Neural cell (in vitro differentiated cells): ENCODE data around the gene CNTF. TPM values are rescaled to one million over a fixed set of nuclear protein-coding genes. Genes with fewer than 3 reads are reported as not detected.

Source experiments
- H2AFZ ChIP-seq: fragments of 200-600, 300-800 bp; sonication (generic), shearing (Covaris generic); 2 replicates; pipeline ENCODE4 v1.6.0; 2014; ENCODE audit warnings: low read depth, mild to moderate bottlenecking, antibody characterized with exemption, low read length, moderate library complexity
- H3F3A ChIP-seq: fragments of 200-600 bp; shearing (Covaris generic); 2 replicates; pipeline ENCODE4 v1.6.1; 2016; ENCODE audit warnings: mild to moderate bottlenecking, moderate library complexity, mixed read lengths, antibody characterized with exemption, low read length; ENCODE audit not compliant: insufficient read depth, poor library complexity, severe bottlenecking
- H3K27ac ChIP-seq: fragments of 200-600, 300-800 bp; sonication (generic), shearing (Covaris generic); 2 replicates; pipeline ENCODE4 v1.5.1; 2014; ENCODE audit warnings: mild to moderate bottlenecking, low read length, moderate library complexity
- H3K27me3 ChIP-seq: fragments of 300-800, 200-600 bp; sonication (generic), shearing (Covaris generic); 2 replicates; pipeline ENCODE4 v1.6.0; 2014; ENCODE audit warnings: mild to moderate bottlenecking, low read depth, low read length, moderate library complexity; ENCODE audit not compliant: insufficient read depth
- H3K36me3 ChIP-seq: fragments of 300-800, 200-600 bp; sonication (generic), shearing (Covaris generic); 2 replicates; pipeline ENCODE4 v1.5.1; 2014; ENCODE audit warnings: mild to moderate bottlenecking, antibody characterized with exemption, low read length, moderate library complexity; ENCODE audit not compliant: insufficient read depth
- H3K4me2 ChIP-seq: fragments of 300-800, 200-600 bp; sonication (generic), shearing (Covaris generic); 2 replicates; pipeline ENCODE4 v1.6.0; 2014; ENCODE audit warnings: mild to moderate bottlenecking, low read length
- H3K4me3 ChIP-seq: fragments of 300-800, 200-600 bp; sonication (generic), shearing (Covaris generic); 2 replicates; pipeline ENCODE4 v1.5.1; 2014; ENCODE audit warnings: mild to moderate bottlenecking, low read length, moderate library complexity
- H3K79me2 ChIP-seq: fragments of 200-600 bp; shearing (Covaris generic); replicated peaks from 2 replicates; pipeline ENCODE4 v1.6.0; 2014; ENCODE audit warnings: mild to moderate bottlenecking, low read length, moderate library complexity; ENCODE audit not compliant: insufficient read depth
- H3K9ac ChIP-seq: fragments of 300-800, 200-600 bp; sonication (generic), shearing (Covaris generic); 2 replicates; pipeline ENCODE4 v1.6.1; 2016; ENCODE audit warnings: mild to moderate bottlenecking, low read length, mixed read lengths
- H3K9me2 ChIP-seq: fragments of 200-600 bp; shearing (Covaris generic); 2 replicates; pipeline ENCODE4 v1.6.1; 2016; ENCODE audit warnings: mild to moderate bottlenecking, low read length, mixed read lengths; ENCODE audit not compliant: insufficient read depth
- H3K9me3 ChIP-seq: fragments of 200-600, 300-800 bp; sonication (generic), shearing (Covaris generic); 2 replicates; pipeline ENCODE4 v1.6.1; 2016; ENCODE audit warnings: mild to moderate bottlenecking, mixed run types, low read length, moderate library complexity, mixed read lengths
- H4K20me1 ChIP-seq: fragments of 200-600 bp; shearing (Covaris generic); 2 replicates; pipeline ENCODE4 v1.6.1; 2016; ENCODE audit warnings: mild to moderate bottlenecking, mixed run types; ENCODE audit not compliant: insufficient read depth
- CTCF ChIP-seq: fragments of 450-650 bp; IDR thresholded peaks from 2 replicates; pipeline ENCODE4 v1.5.1; 2014; ENCODE audit warnings: antibody characterized with exemption, mild to moderate bottlenecking, moderate library complexity; ENCODE audit not compliant: poor library complexity, severe bottlenecking
- EP300 ChIP-seq: fragments of 450-650 bp; conservative IDR thresholded peaks from 2 replicates; pipeline ENCODE4 v1.6.1; 2014; ENCODE audit warnings: antibody characterized with exemption, mild to moderate bottlenecking, moderate library complexity; ENCODE audit not compliant: poor library complexity, severe bottlenecking
- EZH2 ChIP-seq: fragments of 200-600, 300-800 bp; shearing (Covaris generic), sonication (generic); IDR thresholded peaks from 2 replicates; pipeline ENCODE4 v1.6.1; 2014; ENCODE audit warnings: antibody characterized with exemption, low read length, borderline replicate concordance, mild to moderate bottlenecking; ENCODE audit not compliant: insufficient read depth, poor library complexity, severe bottlenecking
- MXI1 ChIP-seq: fragments of 450-650 bp; conservative IDR thresholded peaks from 2 replicates; pipeline ENCODE4 v1.6.1; 2014; ENCODE audit warnings: antibody characterized with exemption, mild to moderate bottlenecking; ENCODE audit not compliant: poor library complexity, severe bottlenecking
- POLR2AphosphoS5 ChIP-seq: IDR thresholded peaks from 2 replicates; pipeline ENCODE4 v1.6.1; 2012
- RAD21 ChIP-seq: fragments of 450-650 bp; conservative IDR thresholded peaks from 2 replicates; pipeline ENCODE4 v1.6.1; 2014; ENCODE audit warnings: antibody characterized with exemption, mild to moderate bottlenecking, moderate library complexity
- SMC3 ChIP-seq: fragments of 450-650 bp; conservative IDR thresholded peaks from 2 replicates; pipeline ENCODE4 v1.6.1; 2014; ENCODE audit warnings: antibody characterized with exemption, mild to moderate bottlenecking, moderate library complexity; ENCODE audit not compliant: poor library complexity
- TAF1 ChIP-seq: IDR thresholded peaks from 2 replicates; pipeline ENCODE4 v1.6.1; 2012; ENCODE audit warnings: low read depth
- polyA plus RNA-seq: library from polyadenylated mRNA; depleted of rRNA; stranded (reverse); fragments of >200 nt; gene quantifications from 2 replicates; pipeline ENCODE4 v1.2.3, GENCODE V29; 2014
- TF ChIP-seq, protein P1 (sequence below): IDR thresholded peaks from 2 replicates; pipeline ENCODE4 v1.6.1; 2012; ENCODE audit warnings: borderline replicate concordance

The CNTF gene
- polyA plus RNA-seq, 1 donor from 2014 or later: 2.3 TPM

DNA sequence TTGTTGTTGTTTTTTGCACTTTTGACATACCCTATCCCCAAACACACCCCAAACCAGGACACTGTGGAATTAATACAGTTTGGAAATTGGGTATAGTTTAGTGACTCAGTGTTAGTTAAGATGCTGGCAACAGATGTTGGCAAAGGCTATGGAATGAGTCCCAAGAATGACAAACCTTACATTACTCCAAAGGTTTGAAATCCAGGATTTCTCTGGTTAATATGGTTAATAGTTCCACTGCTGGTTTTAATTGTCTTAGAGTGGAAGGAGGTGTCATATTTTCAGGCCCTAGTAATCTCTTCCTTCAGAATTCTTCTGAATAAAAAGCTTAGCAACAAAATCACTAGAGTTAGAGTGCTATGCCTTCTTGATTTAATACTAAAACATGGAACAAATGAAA is 47.6 kb upstream of the CNTF start:
- Histone ChIP-seq H3F3A (peaks cover 6% of the 10 kb centered on the region), H3K36me3 (no peaks in the 10 kb centered on the region), H3K27me3 (no peaks in the 10 kb centered on the region), H2AFZ (no peak overlapping the region), H3K79me2 (peaks cover 1% of the 10 kb centered on the region), H3K4me2 (no peak overlapping the region), H3K27ac (no peak overlapping the region), H3K9me3 (no peaks in the 10 kb centered on the region), H3K9ac (no peak overlapping the region), H3K4me3 (no peak overlapping the region), H4K20me1 (no peaks in the 10 kb centered on the region), H3K9me2 (no peaks in the 10 kb centered on the region)
- TF ChIP-seq SMC3 (no peak), MXI1 (no peak), EP300 (no peak), POLR2AphosphoS5 (no peak), EZH2 (no peak), CTCF (no peak), RAD21 (no peak), TAF1 (no peak)
- TF ChIP-seq, protein P1, sequence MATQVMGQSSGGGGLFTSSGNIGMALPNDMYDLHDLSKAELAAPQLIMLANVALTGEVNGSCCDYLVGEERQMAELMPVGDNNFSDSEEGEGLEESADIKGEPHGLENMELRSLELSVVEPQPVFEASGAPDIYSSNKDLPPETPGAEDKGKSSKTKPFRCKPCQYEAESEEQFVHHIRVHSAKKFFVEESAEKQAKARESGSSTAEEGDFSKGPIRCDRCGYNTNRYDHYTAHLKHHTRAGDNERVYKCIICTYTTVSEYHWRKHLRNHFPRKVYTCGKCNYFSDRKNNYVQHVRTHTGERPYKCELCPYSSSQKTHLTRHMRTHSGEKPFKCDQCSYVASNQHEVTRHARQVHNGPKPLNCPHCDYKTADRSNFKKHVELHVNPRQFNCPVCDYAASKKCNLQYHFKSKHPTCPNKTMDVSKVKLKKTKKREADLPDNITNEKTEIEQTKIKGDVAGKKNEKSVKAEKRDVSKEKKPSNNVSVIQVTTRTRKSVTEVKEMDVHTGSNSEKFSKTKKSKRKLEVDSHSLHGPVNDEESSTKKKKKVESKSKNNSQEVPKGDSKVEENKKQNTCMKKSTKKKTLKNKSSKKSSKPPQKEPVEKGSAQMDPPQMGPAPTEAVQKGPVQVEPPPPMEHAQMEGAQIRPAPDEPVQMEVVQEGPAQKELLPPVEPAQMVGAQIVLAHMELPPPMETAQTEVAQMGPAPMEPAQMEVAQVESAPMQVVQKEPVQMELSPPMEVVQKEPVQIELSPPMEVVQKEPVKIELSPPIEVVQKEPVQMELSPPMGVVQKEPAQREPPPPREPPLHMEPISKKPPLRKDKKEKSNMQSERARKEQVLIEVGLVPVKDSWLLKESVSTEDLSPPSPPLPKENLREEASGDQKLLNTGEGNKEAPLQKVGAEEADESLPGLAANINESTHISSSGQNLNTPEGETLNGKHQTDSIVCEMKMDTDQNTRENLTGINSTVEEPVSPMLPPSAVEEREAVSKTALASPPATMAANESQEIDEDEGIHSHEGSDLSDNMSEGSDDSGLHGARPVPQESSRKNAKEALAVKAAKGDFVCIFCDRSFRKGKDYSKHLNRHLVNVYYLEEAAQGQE: no peak

DNA sequence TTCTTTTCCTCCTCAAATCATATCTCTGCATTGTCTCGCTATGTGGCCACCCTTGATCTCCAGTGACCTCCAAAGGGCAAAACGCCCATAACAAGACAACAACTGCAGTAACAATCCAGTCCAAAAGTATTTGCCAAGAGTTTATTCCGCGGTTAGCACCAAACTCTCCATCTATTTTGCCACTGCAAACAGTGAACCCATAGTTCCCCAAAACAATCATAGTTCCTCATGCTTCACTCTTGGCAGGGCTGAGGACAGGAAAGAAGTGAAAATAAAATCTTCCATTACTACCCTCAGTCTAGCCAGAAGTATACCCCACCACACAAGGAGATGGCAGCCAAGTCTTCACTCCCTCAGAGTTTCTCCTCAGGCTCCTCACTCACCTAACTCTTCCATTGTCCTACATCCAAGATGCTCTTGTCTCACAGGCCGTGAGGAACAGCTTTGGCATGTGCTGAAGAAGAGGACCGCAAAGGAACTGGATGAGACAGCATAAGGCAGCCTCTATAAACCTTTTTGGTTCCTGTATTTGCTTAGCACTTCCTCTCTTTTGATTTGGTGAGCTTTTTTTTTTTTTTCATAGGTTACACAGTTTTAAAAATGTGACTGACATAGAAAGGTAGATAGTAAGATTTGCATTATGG is 47.0 kb upstream of the CNTF start, which contains the start of gene LPXN:
TSS of gene LPXN (minus strand) at position 480 of the 644 bp plus-strand sequence. CDS start at position 396, 84 bp downstream.
- H3K27ac ChIP-seq: no peak within 1 kb of the TSS
- H3K4me3 ChIP-seq: peak within 1 kb of the TSS; percentile 74
- H3F3A ChIP-seq: peaks cover 6% of the 10 kb centered on the region
- TF ChIP-seq TAF1 (no peak), RAD21 (no peak), EP300 (no peak), POLR2AphosphoS5 (no peak), SMC3 (no peak), CTCF (no peak), MXI1 (no peak), EZH2 (no peak)
- TF ChIP-seq, protein P1: no peak
- no peaks in the 10 kb centered on the region for H3K27me3 ChIP-seq
- H4K20me1 ChIP-seq: no peaks in the 10 kb centered on the region
- peak within 1 kb of the TSS; percentile 95 for H3K4me2 ChIP-seq
- peaks cover 8% of the 10 kb centered on the region for H3K79me2 ChIP-seq
- no peaks in the 10 kb centered on the region for H3K9me3 ChIP-seq
- no peaks in the 10 kb centered on the region for H3K36me3 ChIP-seq
- H3K9me2 ChIP-seq: no peaks in the 10 kb centered on the region
- peak within 1 kb of the TSS; percentile 31 for H3K9ac ChIP-seq
- H2AFZ ChIP-seq: no peak within 1 kb of the TSS
